Measurements from ENCODE around the gene MRPL52.
"Not testable (repeated sequence)": the region's sequence is repeated elsewhere in the genome, so short reads cannot be mapped to it uniquely, and the experiment has no call there.

MRPL52 gene

GRCh38 chr14:22808388-22809209, 21.1 kb upstream of the MRPL52 start:
- in situ Hi-C loops (cut with HindIII; ENCODE audit: low sequenced_read_pairs), result loop anchor here (10.0 kb wide), 1 partner anchor 224 kb away; the partner anchor contains the start of gene DAD1

DNA sequence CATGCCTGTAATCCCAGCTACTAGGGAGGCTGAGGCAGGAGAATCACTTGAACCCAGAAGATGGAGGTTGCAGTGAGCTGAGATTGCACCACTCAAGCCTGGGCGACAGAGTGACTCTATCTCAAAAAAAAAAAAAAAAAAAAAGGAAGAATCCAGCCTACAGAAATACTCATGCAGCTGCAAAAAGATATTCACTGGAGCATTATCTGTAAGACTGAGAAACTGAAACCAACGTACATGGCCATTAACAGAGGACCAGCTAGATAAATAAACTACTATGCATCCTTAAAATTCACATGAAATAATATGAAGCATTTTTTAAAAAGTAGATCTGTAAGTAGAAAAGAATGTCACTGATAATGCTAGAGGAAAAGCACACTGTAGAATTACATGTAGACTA, 18.0 kb upstream of the MRPL52 start:
- in situ Hi-C loops (cut with HindIII; ENCODE audit: low sequenced_read_pairs), result no loop called here

DNA sequence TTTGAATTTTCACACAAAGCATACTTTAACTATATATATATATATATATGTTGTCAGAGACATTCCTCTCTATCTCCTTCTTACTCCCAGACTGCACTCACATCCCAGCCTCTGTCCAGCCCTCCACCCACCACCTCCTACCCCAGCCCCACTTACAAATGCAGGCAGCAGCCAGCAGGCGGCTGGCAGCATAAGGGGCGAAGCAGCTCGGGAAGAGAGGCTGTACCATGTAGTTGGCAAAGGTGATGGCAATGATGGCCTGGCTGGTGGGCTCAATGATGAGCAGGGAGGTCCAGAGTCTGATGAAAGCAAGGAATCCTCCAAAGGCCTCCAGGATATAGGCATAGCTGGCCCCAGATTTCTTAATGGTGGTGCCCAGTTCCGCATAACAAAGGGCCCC, 16.9 kb upstream of the MRPL52 start:
- in situ Hi-C loops (cut with HindIII; ENCODE audit: low sequenced_read_pairs), result no loop called here

GRCh38 chr14:22813145-22813544, 16.5 kb upstream of the MRPL52 start:
- in situ Hi-C loops (cut with HindIII; ENCODE audit: low sequenced_read_pairs), result no loop called here

GRCh38 chr14:22814373-22814772, 15.3 kb upstream of the MRPL52 start:
- in situ Hi-C loops (cut with HindIII; ENCODE audit: low sequenced_read_pairs), result no loop called here

DNA sequence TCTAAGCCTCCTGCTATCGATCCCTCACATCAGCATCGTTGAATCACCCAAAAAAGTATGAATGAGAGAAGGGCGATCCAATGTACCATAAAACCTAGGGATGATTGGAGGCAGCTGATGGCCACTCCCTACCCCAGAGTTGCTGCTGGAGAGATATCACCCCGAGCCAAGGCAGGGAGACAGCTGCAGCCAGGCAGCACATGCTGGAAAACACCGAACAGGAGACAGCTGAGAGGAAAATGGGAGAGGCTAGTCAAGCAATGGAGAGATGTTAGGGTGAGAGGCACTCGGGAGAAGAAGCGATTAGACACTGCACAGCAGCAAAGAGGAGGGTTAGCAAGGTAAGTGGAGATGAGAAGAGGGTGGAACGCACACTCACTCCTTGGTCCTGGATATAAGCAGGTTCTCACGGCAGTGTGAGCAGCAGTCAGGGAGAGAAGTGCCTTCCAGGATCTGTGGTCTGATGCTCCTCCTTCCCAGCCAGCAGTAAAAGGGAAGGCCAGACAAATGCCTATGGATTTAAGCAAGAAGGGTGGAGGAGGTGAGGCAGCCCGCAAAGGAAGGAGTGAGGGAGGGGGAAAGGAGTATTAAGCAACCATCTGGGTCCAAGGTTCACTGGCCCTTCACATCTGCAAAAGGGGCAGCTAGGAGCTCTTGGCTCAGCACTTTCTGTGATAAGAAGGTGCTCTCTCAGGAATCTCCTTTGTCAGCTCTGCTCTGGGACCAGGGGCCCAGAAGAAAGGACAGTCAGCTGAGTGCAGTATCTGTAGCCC, 14.6 kb upstream of the MRPL52 start, which contains the start of gene SLC7A7:
Gene SLC7A7, minus strand, starts transcription at position 495 of the 773 bp plus-strand sequence. CDS start 2,037 bp downstream, outside the sequence.
- in situ Hi-C loops (cut with HindIII; ENCODE audit: low sequenced_read_pairs), result no loop called here

DNA sequence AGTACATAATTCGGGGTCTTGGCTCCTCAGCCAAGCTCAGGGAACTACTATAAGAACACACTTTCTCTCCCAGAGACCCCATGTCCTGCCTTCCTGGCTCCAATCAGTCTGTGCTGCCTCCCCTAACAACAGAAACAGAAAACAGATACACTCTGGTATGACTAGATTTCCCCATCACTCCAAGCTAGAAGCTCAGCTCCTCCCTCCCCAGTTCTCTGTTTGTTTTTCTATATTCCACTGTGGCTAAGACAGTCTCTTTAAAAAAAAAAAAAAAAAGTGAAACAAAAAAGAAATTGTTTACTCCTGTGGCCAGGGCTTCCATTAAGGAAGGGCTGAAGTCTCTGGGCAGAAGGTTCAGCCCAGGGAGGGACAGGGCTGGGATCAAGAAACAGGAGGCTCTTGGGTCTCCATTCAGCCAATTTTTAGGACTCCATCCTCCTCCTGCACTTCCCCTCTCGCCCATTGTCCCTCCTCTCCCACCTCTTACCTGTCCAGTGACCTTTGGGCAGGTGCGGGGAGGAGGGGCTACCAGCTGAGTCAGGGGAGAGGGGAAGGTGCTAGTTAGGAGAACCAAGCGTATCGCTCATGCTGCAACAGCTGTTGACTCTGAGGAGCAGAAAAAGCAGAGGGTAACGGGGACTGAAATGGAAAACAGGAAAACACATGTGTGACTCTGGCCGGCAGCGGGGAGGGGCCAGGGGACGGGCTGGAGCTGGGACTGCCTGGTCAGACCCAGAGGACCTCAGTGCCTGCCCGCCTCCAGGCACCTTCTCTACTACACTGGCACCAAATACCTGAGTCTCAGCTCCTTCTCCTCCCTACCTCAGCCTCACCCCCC, 10.3 kb upstream of the MRPL52 start:
- in situ Hi-C loops (cut with HindIII; ENCODE audit: low sequenced_read_pairs), result no loop called here

- in situ Hi-C loops (cut with HindIII; ENCODE audit: low sequenced_read_pairs), result no loop called here
Observed at GRCh38 chr14:22820731-22821130, 9.0 kb upstream of the MRPL52 start.

GRCh38 chr14:22821193-22822015, 8.3 kb upstream of the MRPL52 start:
- in situ Hi-C loops (cut with HindIII; ENCODE audit: low sequenced_read_pairs), result no loop called here

DNA sequence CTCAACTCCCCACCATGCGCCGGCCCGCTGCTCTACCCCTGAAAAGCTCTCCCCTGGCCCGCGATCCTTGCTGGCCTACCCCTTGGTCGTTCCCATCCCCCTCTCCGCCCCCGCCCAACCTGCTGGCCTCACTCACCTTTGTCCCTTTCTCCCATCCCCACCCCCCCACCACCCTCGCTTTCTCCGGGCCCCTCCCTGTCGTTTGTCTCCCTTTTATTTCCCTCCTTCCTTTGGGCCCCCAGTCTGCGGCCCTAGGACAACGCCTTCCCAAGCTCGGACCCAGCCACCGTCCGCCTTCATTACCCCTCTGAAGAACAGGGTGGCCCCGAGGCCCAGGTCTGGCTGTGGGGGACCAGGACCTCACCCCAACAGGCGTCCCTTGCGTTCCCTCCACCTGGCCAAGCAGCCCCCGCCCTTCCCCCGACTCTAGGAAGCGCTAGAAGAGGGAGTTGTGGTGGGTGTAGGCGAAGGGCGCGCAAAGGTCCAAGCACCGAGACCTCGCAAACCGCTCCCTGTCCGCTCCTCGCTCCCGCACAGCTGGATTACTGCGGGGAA, 7.6 kb upstream of the MRPL52 start:
- in situ Hi-C loops (cut with HindIII; ENCODE audit: low sequenced_read_pairs), result no loop called here

DNA sequence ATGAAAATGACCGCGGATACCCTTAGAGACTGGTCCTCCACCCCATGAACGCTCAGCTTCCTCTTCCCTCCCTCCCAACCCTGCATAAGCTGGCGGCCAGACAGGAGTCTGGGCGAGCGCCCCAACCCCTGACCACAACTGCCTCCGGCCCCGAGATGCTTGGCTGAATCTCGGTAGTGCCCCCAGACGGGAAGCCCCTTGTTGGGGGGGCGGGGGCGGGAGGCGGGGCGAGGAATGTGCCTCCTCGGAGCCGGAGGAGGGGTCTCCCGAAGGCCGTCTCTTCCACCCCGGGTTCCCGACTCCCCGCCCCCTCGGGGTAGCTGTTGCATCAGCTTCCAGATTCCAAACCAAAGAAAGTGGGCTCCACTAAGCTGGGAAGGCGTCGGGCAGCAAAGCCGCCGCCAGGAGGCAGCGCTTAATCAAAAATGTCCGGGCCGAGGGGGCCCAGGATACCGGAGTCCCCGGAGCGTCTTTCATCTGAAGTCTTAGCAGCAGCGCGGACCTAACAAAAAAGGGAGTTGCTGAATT, 7.1 kb upstream of the MRPL52 start:
- in situ Hi-C loops (cut with HindIII; ENCODE audit: low sequenced_read_pairs), result no loop called here

DNA sequence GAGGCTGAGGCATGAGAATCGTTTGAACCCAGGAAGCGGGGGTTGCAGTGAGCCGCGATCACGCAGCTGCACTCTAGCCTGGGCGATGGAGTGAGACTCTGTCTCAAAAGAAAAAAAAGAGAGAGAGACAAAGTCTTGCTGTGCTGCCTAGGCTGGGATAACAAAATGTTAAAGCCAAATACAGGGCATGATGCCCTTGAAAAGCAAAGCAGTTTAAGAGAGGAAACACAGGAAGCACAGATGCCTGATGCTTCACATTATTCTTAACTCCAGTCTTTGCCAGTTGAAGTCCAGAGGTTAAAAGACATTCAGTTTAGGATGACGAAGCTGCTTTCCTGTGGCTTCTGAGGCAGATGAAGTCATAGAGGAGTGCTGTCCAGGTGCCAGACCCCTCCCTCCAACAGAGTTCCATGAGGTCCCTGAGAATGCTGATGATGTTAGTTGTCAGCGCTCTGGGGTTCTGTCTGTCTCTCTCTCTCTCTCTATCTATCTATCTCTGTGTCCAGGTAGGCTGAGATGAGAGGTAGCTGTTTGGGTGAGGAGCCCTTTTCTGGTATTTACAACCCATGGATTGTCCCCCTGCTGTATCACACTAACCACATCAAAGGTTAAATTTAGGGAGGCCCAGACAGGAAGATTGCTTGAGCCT, 4.9 kb upstream of the MRPL52 start:
- in situ Hi-C loops (cut with HindIII; ENCODE audit: low sequenced_read_pairs), result no loop called here

GRCh38 chr14:22829076-22829660, 519 bp upstream of the MRPL52 start:
- in situ Hi-C loops (cut with HindIII; ENCODE audit: low sequenced_read_pairs), result not testable (repeated sequence)

DNA sequence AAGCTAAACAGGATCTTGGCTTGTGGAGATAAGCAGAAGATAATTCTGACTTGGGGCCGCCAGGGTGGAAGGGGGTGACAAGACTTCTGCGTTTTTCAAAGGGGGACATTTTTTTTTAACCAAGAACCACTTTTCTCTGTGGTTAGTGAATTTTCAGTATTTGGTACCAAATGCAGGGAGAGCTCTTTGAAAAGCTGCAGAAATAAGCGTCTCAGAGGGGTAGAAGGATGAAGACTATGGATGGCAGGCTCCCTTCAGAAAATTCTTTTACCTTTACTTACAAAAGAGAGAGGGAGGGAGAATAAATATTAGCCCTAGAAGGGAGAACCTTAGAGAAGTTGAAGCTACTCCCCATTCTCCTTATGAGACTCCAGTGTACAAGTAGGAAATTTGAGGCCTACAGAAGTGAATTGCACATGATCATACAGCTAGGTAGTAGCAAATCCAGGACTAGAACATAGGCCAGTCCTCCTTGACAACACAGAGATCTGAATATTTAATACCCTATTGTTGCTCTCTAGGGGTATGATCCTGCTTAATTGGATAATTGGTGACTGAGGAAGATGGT, 840 bp downstream of the MRPL52 start:
- in situ Hi-C loops (cut with HindIII; ENCODE audit: low sequenced_read_pairs), result no loop called here

DNA sequence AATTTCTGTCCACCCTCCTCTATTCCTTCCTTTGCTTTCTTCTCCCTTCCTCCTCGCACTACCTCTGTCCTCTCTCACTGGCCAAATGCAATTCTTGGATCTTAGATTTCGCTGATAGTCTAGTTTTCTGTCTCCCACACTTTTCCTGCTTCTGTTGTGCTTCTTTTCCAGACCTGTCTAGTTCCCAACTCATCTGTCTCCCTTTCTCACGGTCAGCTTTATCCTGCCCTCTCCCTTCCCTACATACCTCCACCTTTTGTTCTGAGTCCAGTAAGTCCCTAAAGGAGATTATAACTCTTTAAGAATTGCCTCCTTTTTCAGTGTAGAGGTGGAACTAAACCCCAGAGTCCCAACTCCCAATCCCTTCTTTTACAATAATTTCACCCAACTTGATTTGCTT, 5.8 kb downstream of the MRPL52 start:
- in situ Hi-C loops (cut with HindIII; ENCODE audit: low sequenced_read_pairs), result no loop called here

GRCh38 chr14:22836301-22837113, 6.8 kb downstream of the MRPL52 start, which contains the start of gene MMP14:
TSS of gene MMP14 (plus strand) at chr14:22836585. CDS start at chr14:22836818, 233 bp downstream.
- in situ Hi-C loops (cut with HindIII; ENCODE audit: low sequenced_read_pairs), result no loop called here

DNA sequence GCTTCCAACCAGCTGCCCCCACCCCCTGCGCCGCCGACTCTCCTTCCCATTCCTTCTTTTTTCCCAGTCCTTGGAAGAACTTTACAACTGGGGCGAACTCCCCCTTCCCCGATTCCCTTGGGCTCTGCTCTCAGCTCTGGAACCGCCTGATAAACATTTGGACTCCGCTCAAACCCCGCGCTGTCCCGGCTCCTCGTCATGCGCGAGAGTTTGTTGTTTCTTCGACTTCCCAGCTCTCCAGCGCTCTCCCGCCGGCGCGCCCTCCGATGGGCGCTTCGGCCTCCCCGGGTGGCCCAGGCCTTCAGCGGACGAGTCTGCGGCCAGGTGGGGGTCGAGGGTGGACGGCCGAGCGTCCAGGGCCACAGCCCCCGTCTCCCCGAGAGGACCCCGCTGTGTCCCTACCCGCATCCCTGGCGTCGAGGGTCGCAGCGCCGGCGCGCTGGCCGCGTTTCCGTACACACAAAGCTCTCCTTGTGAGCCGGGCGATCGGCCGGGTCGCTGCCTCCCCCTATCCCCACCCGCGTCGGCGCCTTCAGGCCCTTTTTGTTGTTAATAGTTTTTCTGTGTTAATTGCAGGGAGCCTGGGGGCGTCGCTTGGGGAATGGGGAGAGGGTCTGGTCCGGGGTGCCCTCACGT, 7.5 kb downstream of the MRPL52 start:
- in situ Hi-C loops (cut with HindIII; ENCODE audit: low sequenced_read_pairs), result no loop called here
